Stimulated activated CD4-positive, alpha-beta T cell treated with anti-CD3 and anti-CD28 coated beads, Interleukin-1b, Interleukin-23, amount 100 ng/mL, for 4 hours (primary cell): ENCODE measurements around the gene SUSD6.

Experiments
- DNase-seq, 2 donors: peaks; one replicate each; pipeline ENCODE4 v3.0.0-alpha.2; 2020; ENCODE audit warnings: low read depth in 2 of 2

SUSD6 gene

GRCh38 chr14:69760810-69761209, 149.4 kb downstream of the SUSD6 start:
- DNase-seq, result no peak

- peak in 1 of 2 donors; percentile 5 for DNase-seq
These were observed 152.5 kb downstream of the SUSD6 start for GRCh38 chr14:69763761-69764510.
